ENCODE results near the gene MYLK2. TPM values are rescaled to one million over a fixed set of nuclear protein-coding genes. Genes with fewer than 3 reads are reported as not detected.

Gene MYLK2
- total and polyA plus RNA-seq, 9 donors, result 0.08 to 0.35 (median 0.20) TPM; not detected in 6

- Histone ChIP-seq H3K4me1 (ENCODE audit: insufficient read depth) (peaks cover 29% of the 10 kb centered on the region), H3K36me3 (no peaks in the 10 kb centered on the region), H3K9me3 (no peaks in the 10 kb centered on the region), H3K4me3 (no peak overlapping the region), H3K27me3 (no peaks in the 10 kb centered on the region), H3K27ac (no peak overlapping the region)
- WGBS, 3 donors, result 79 to 86% (median 79%) methylated on average over 3 of the region's 3 CpGs
- intact Hi-C loops (cut with DNase I), result no loop called here
- DNase-seq, result no peak
- TF ChIP-seq POLR2A (IDR thresholded peaks at IDR 0.05), result no peak
- no peak for TF ChIP-seq CTCF (IDR thresholded peaks at IDR 0.05)
- no peak for TF ChIP-seq EP300 (IDR thresholded peaks at IDR 0.05)
Measured at GRCh38 chr20:31846793-31847138, 27.6 kb downstream of the MYLK2 start.

GRCh38 chr20:31848088-31848999 is 29.2 kb downstream of the MYLK2 start:
- Histone ChIP-seq H3K4me3 (no peak overlapping the region), H3K9me3 (no peaks in the 10 kb centered on the region), H3K27ac (no peak overlapping the region), H3K4me1 (ENCODE audit: insufficient read depth) (peaks cover 17% of the 10 kb centered on the region), H3K27me3 (no peaks in the 10 kb centered on the region), H3K36me3 (no peaks in the 10 kb centered on the region)
- no peak for TF ChIP-seq EP300 (IDR thresholded peaks at IDR 0.05)
- no peak for TF ChIP-seq CTCF (IDR thresholded peaks at IDR 0.05)
- TF ChIP-seq POLR2A (IDR thresholded peaks at IDR 0.05), result no peak
- no peak for DNase-seq
- intact Hi-C loops (cut with DNase I), result no loop called here
- WGBS, 3 donors, result 87 to 94% (median 93%) methylated on average over 32 of the region's 32 CpGs

DNA sequence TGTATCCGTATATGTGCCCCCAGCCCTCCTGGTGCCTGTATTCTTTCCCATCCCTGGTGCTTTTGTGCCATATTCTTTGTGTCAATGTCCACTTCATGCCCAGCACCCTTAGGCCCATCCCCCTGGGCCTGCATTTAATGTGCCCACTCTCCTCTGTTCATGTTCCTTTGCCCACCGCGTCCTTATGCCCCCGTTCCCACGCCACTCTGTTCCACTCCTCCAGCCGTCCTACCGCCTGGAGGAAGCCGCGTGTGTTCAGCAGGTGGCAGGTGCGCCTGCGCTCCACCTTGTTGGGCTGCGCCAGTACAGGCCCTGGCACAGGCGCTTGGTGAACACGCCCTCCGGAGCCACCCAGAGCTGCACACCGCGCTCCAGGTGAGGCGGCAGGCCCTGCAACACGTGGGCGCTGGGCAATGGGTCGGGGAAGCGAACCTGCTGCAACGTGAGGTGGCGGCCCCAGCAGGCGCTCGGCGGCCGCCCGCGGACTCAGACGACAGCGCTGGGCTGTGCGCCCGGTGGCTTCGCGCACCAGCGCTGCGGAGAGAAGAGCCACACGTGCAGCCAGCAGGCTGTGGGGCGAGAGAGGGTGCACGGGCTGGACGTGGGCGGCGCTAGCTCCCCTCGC is 30.3 kb downstream of the MYLK2 start:
- Histone ChIP-seq H3K9me3 (no peaks in the 10 kb centered on the region), H3K27me3 (no peaks in the 10 kb centered on the region), H3K27ac (no peak overlapping the region), H3K36me3 (no peaks in the 10 kb centered on the region), H3K4me1 (ENCODE audit: insufficient read depth) (peaks cover 9% of the 10 kb centered on the region), H3K4me3 (no peak overlapping the region)
- 22 to 34% (median 27%) methylated on average over 44 to 45 of the region's 45 CpGs for WGBS, 3 donors
- no peak for DNase-seq
- intact Hi-C loops (cut with DNase I), result no loop called here
- TF ChIP-seq CTCF (IDR thresholded peaks at IDR 0.05) (no peak), POLR2A (IDR thresholded peaks at IDR 0.05) (no peak), EP300 (IDR thresholded peaks at IDR 0.05) (no peak)

DNA sequence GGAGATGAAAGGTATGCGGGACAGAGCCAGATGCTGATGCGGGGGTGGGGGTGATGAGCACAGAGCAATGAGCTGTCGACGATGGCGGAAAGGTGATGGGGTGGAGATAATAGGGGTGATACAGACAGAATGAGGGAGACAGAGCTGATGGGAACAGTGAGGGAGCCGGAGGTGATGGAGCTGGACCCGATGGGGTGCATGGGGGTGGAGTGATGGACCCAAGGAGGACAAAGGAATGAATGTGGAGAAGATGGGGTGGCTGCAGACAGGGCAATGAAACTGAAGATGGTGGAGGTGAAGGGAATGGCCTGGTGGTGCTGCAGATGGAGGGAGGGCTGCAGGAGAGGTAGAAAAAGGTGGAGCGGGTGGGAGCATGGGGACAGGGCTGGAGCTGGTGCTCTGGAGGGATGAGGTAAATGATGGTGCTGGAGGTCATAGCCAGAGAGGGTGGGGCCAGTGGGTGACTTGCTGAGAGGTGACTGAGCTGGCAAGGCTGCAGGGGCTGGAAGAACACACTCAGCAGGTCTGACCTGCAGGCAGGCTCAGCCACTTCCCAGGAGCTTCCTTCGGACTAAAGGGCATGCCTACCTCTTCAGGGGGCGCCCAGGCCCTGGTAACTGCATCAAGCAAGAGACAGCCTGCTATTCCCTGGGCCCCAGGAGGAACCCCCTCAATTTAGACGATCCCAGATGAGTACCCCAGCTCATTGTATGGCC is 32.2 kb downstream of the MYLK2 start:
- intact Hi-C loops (cut with DNase I), result loop anchor here in 2 of 4 donors (10.0 kb wide), 1 partner anchor 103 kb away; the partner anchor contains the start of gene PDRG1 (in 2 of the 2)
- TF ChIP-seq POLR2A (IDR thresholded peaks at IDR 0.05), result no peak
- TF ChIP-seq CTCF (IDR thresholded peaks at IDR 0.05), result no peak
- TF ChIP-seq EP300 (IDR thresholded peaks at IDR 0.05), result no peak
- Histone ChIP-seq H3K4me3 (no peak overlapping the region), H3K36me3 (no peaks in the 10 kb centered on the region), H3K27ac (no peak overlapping the region), H3K9me3 (no peaks in the 10 kb centered on the region), H3K4me1 (ENCODE audit: insufficient read depth) (no peaks in the 10 kb centered on the region), H3K27me3 (no peaks in the 10 kb centered on the region)
- DNase-seq, result no peak
- 75 to 78% (median 77%) methylated on average over 11 of the region's 11 CpGs for WGBS, 3 donors
